Endodermal cell (in vitro differentiated cells): ENCODE data around the gene OR10A7. TPM values are rescaled to one million over a fixed set of nuclear protein-coding genes. Genes with fewer than 3 reads are reported as not detected.
"Not testable (repeated sequence)": the region's sequence is repeated elsewhere in the genome, so short reads cannot be mapped to it uniquely, and the experiment has no call there.

Experiments
- DNase-seq: peaks from one replicate; pipeline ENCODE4 v3.0.0-alpha.2; 2017
- H3K27ac ChIP-seq: 2 replicates; pipeline ENCODE4 v1.5.1; 2013; ENCODE audit warnings: mild to moderate bottlenecking, low read depth, low read length, moderate library complexity
- H3K27me3 ChIP-seq: 2 replicates; pipeline ENCODE4 v1.6.1; 2013; ENCODE audit warnings: mild to moderate bottlenecking, low read length, moderate library complexity; ENCODE audit not compliant: insufficient read depth, control insufficient read depth, poor library complexity, severe bottlenecking
- H3K36me3 ChIP-seq: 2 replicates; pipeline ENCODE4 v1.7.0; 2013; ENCODE audit warnings: mild to moderate bottlenecking, low read length, moderate library complexity; ENCODE audit not compliant: control insufficient read depth, insufficient read depth
- H3K4me1 ChIP-seq: one replicate; pipeline ENCODE4 v1.7.0; 2013; ENCODE audit warnings: low read length; ENCODE audit not compliant: control insufficient read depth, insufficient read depth
- H3K4me3 ChIP-seq: 2 replicates; pipeline ENCODE4 v1.5.1; 2013; ENCODE audit warnings: mild to moderate bottlenecking, low read length, moderate library complexity
- H3K9ac ChIP-seq: 2 replicates; pipeline ENCODE4 v1.6.1; 2013; ENCODE audit warnings: mild to moderate bottlenecking, low read length, moderate library complexity; ENCODE audit not compliant: poor library complexity, severe bottlenecking; ENCODE audit errors: extremely low read depth
- H3K9me3 ChIP-seq: 2 replicates; pipeline ENCODE4 v1.6.1; 2013; ENCODE audit warnings: mild to moderate bottlenecking, low read length, moderate library complexity; ENCODE audit not compliant: control insufficient read depth
- H3K27ac Mint-ChIP-seq: 2 replicates; pipeline ENCODE4 v1.8.0; 2020; ENCODE audit warnings: mixed read lengths
- H3K27me3 Mint-ChIP-seq: 2 replicates; pipeline ENCODE4 v1.8.0; 2021; ENCODE audit warnings: mild to moderate bottlenecking, mixed read lengths; ENCODE audit not compliant: insufficient read depth
- H3K36me3 Mint-ChIP-seq: 2 replicates; pipeline ENCODE4 v1.8.0; 2020; ENCODE audit warnings: low read depth, mixed read lengths
- H3K4me1 Mint-ChIP-seq: 2 replicates; pipeline ENCODE4 v1.8.0; 2020; ENCODE audit warnings: mixed read lengths
- H3K4me3 Mint-ChIP-seq: 2 replicates; pipeline ENCODE4 v1.8.0; 2020; ENCODE audit warnings: mild to moderate bottlenecking, moderate library complexity, mixed read lengths
- H3K9me3 Mint-ChIP-seq: 2 replicates; pipeline ENCODE4 v1.8.0; 2020; ENCODE audit warnings: mild to moderate bottlenecking, mixed read lengths
- WGBS, 2 experiments: methylation state at CpG; one replicate each; pipeline versions ENCODE4 v1.1.5 to v1.1.7; 2013; ENCODE audit warnings: missing lambda C conversion rate in 2 of 2, mixed read lengths in 1 of 2; ENCODE audit not compliant: insufficient coverage in 1 of 2, insufficient read length in 1 of 2; 5-methylcytosine and 5-hydroxymethylcytosine counted together
- long read RNA-seq, 4 experiments: library from polyadenylated mRNA in 2 of 4; library from RNA in 1 of 4; library from capped mRNA in 1 of 4; stranded (forward) in 3 of 4; unstranded in 1 of 4; transcript quantifications; one replicate each; pipeline ENCODE4 v2.0.0, GENCODE V29; 2020 to 2021; ENCODE audit warnings: inconsistent platforms in 1 of 4
- polyA plus RNA-seq, 2 experiments: library from polyadenylated mRNA; stranded (reverse); fragments of 50-300 nt; gene quantifications; one replicate each; pipeline ENCODE4 v1.2.3, GENCODE V29; 2013
- total RNA-seq, 2 donors: library from RNA; stranded (reverse); fragmentation: NEBNext Ultra II Directional in 1 of 2; extraction: Animal tissue kit (Norgen Biotek cat#: 25700) in 1 of 2; gene quantifications; 2 replicates in 1 of 2; 3 replicates in 1 of 2; pipeline ENCODE4 v1.2.1, GENCODE V29; 2021
- TF ChIP-seq, protein P1 (sequence below): fragments of 200-600 bp; sonication (generic); conservative IDR thresholded peaks from 2 replicates; pipeline ENCODE4 v1.5.0; 2021; ENCODE audit warnings: antibody characterized with exemption, mild to moderate bottlenecking

The OR10A7 gene, protein sequence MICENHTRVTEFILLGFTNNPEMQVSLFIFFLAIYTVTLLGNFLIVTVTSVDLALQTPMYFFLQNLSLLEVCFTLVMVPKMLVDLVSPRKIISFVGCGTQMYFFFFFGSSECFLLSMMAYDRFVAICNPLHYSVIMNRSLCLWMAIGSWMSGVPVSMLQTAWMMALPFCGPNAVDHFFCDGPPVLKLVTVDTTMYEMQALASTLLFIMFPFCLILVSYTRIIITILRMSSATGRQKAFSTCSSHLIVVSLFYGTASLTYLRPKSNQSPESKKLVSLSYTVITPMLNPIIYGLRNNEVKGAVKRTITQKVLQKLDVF
- total RNA-seq: not detected
- not detected for polyA plus RNA-seq (2013, experiment 1 of 2)
- polyA plus RNA-seq (2013, experiment 2 of 2): not detected
- long read RNA-seq, experiment 1: 0 reads
- long read RNA-seq, experiment 2: 0 reads
- long read RNA-seq, experiment 3: 0 reads
- long read RNA-seq, experiment 4: 0 reads

DNA sequence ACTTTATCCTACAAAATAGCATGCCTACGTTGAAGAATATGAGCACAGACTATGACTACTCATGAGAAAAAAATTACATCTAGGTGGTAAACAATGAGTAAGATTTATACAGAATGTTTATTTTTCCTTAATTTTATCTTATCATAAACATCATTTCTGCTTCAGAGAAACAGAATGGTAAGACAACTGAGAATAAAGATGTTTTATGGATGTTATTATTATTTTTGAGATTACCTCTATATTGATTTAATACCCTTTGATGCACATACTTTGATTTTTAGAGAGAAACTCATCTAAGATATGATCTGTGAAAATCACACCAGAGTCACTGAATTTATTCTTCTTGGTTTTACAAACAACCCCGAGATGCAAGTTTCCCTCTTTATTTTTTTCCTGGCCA lies at the start of gene OR10A7:
TSS of gene OR10A7 (plus strand) at position 301 of the 400 bp plus-strand sequence. CDS start at position 301, 0 bp downstream.
- Mint-ChIP-seq H3K9me3 (no peaks in the 10 kb centered on the region), H3K36me3 (no peaks in the 10 kb centered on the region), H3K27ac (no peak within 1 kb of the TSS), H3K4me1 (no peaks in the 10 kb centered on the region), H3K27me3 (no peaks in the 10 kb centered on the region), H3K4me3 (no peak within 1 kb of the TSS)
- Histone ChIP-seq H3K9ac (no peak within 1 kb of the TSS), H3K27me3 (no peaks in the 10 kb centered on the region), H3K4me3 (no peak within 1 kb of the TSS), H3K27ac (no peak within 1 kb of the TSS), H3K36me3 (no peaks in the 10 kb centered on the region), H3K9me3 (no peaks in the 10 kb centered on the region), H3K4me1 (no peaks in the 10 kb centered on the region)
- TF ChIP-seq, protein P1, sequence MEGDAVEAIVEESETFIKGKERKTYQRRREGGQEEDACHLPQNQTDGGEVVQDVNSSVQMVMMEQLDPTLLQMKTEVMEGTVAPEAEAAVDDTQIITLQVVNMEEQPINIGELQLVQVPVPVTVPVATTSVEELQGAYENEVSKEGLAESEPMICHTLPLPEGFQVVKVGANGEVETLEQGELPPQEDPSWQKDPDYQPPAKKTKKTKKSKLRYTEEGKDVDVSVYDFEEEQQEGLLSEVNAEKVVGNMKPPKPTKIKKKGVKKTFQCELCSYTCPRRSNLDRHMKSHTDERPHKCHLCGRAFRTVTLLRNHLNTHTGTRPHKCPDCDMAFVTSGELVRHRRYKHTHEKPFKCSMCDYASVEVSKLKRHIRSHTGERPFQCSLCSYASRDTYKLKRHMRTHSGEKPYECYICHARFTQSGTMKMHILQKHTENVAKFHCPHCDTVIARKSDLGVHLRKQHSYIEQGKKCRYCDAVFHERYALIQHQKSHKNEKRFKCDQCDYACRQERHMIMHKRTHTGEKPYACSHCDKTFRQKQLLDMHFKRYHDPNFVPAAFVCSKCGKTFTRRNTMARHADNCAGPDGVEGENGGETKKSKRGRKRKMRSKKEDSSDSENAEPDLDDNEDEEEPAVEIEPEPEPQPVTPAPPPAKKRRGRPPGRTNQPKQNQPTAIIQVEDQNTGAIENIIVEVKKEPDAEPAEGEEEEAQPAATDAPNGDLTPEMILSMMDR: no peak
- DNase-seq: no peak
- WGBS, 2 experiments: 77 to 90% methylated on average over 1 to 2 of the region's 2 CpGs

DNA sequence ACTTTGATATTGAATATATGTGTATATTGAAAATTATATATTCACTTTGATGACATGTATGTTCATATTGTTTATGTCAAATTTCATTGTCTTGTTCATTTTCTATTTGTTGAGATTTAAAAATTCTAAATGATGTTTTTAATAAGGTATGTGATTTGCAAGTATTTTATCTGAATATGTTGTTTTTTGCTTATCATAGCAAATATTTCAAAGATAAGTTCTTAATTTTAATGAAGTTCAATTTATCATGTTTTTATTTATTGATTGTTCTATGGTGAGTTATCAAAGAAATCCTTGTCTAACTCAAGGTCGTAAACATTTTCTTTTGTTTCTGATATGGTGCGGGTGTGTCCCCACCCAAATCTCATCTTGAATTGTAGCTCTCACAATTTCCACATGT lies 49.4 kb upstream of the OR10A7 start:
- no peaks in the 10 kb centered on the region for H3K36me3 Mint-ChIP-seq
- no peaks in the 10 kb centered on the region for H3K9me3 ChIP-seq
- WGBS, 2 experiments: 100% methylated on average over 2 of the region's 2 CpGs; no CpG with 5 or more reads in 1 of the 2 experiments

DNA sequence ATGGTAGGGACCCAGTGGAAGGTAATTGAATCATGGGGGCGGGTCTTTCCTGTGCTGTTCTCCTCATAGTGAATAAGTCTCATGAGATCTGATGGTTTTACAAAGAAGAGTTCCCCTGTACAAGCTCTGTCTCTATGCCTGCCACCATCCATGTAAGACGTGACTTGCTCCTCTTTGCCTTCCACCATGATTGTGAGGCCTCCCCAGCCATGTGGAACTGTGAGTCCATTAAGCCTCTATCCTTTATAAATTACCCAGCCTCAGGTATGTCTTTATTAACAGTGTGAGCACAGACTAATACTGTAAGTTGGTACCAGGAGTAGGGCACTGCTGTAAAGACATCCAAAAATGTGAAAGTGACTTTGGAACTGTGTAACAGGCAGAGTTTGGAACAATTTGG lies 49.0 kb upstream of the OR10A7 start:
- 77 to 90% methylated on average over 2 of the region's 2 CpGs for WGBS, 2 experiments
- not testable (repeated sequence) for H3K36me3 Mint-ChIP-seq, H3K9ac ChIP-seq, DNase-seq, H3K36me3 ChIP-seq, H3K27ac Mint-ChIP-seq, H3K27me3 ChIP-seq, H3K9me3 Mint-ChIP-seq, H3K27ac ChIP-seq, H3K4me3 Mint-ChIP-seq, H3K4me1 ChIP-seq, H3K4me1 Mint-ChIP-seq, H3K4me3 ChIP-seq, H3K9me3 ChIP-seq, H3K27me3 Mint-ChIP-seq

More for the DNA sequence above, 49.4 kb upstream of the OR10A7 start:
- Mint-ChIP-seq H3K27me3 (no peaks in the 10 kb centered on the region), H3K9me3 (peaks cover 8% of the 10 kb centered on the region), H3K4me1 (peaks cover 2% of the 10 kb centered on the region), H3K27ac (no peak overlapping the region), H3K4me3 (no peak overlapping the region)
- DNase-seq: no peak
- Histone ChIP-seq H3K36me3 (no peaks in the 10 kb centered on the region), H3K9ac (no peak overlapping the region), H3K27me3 (no peaks in the 10 kb centered on the region), H3K4me1 (no peaks in the 10 kb centered on the region), H3K4me3 (no peak overlapping the region), H3K27ac (no peak overlapping the region)
- TF ChIP-seq, protein P1: no peak
